Lung (tissue), 12 donors: ENCODE measurements around the gene ZNF365. TPM values are rescaled to one million over a fixed set of nuclear protein-coding genes. Genes with fewer than 3 reads are reported as not detected.

Experiments
- ATAC-seq: fragments of 200-7000 bp; cut with Tn5 transposase; one replicate; pipeline ENCODE4 v1.9.1; 2020; ENCODE audit warnings: moderate number of reproducible peaks; ENCODE audit not compliant: insufficient read depth, low FRiP score
- DNase-seq, 3 donors: peaks; one replicate each; pipeline ENCODE4 v3.0.0-alpha.2; 2013 to 2017
- H3K27ac ChIP-seq, 2 donors: one replicate each; pipeline ENCODE4 v1.5.1; 2013; ENCODE audit warnings: mild to moderate bottlenecking in 2 of 2, moderate library complexity in 2 of 2, control low read depth in 1 of 2, inconsistent platforms in 1 of 2, low read depth in 1 of 2, low read length in 1 of 2
- H3K27me3 ChIP-seq, 3 donors: one replicate each; pipeline ENCODE4 v1.5.1; 2013; ENCODE audit warnings: low read length in 2 of 3; ENCODE audit not compliant: control insufficient read depth in 3 of 3, insufficient read depth in 3 of 3
- H3K36me3 ChIP-seq, 4 donors: one replicate each; pipeline ENCODE4 v1.5.1; 2013; ENCODE audit warnings: low read length in 4 of 4, mild to moderate bottlenecking in 1 of 4, moderate library complexity in 1 of 4; ENCODE audit not compliant: control insufficient read depth in 4 of 4, insufficient read depth in 4 of 4
- H3K4me1 ChIP-seq, 5 donors: one replicate each; pipeline ENCODE4 v1.5.1; 2013; ENCODE audit warnings: low read length in 5 of 5, mild to moderate bottlenecking in 2 of 5, moderate library complexity in 1 of 5; ENCODE audit not compliant: control insufficient read depth in 5 of 5, insufficient read depth in 5 of 5
- H3K4me3 ChIP-seq: one replicate; pipeline ENCODE4 v1.5.1; 2013; ENCODE audit warnings: mild to moderate bottlenecking, control low read depth, moderate library complexity
- H3K9ac ChIP-seq, 2 donors: one replicate each; pipeline ENCODE4 v1.5.1; 2013; ENCODE audit warnings: low read length in 2 of 2, control low read depth in 1 of 2; ENCODE audit not compliant: insufficient read depth in 1 of 2
- H3K9me3 ChIP-seq, 4 donors: one replicate each; pipeline ENCODE4 v1.5.1; 2013; ENCODE audit warnings: low read length in 3 of 4, mild to moderate bottlenecking in 1 of 4, moderate library complexity in 1 of 4; ENCODE audit not compliant: control insufficient read depth in 4 of 4, insufficient read depth in 3 of 4
- WGBS, 2 donors: extraction: QIAGEN DNeasy Blood & Tissue Kit; methylation state at CpG; one replicate each; pipeline ENCODE4 v1.1.7; 2013; 5-methylcytosine and 5-hydroxymethylcytosine counted together
- polyA plus RNA-seq, 2 donors: library from polyadenylated mRNA; stranded (reverse); fragments of 200-250 nt; gene quantifications; one replicate each; pipeline ENCODE4 v1.2.1, GENCODE V29; 2013
- total RNA-seq, 2 donors: library from RNA; depleted of rRNA in 1 of 2; stranded (reverse); fragments of >200 nt in 1 of 2; gene quantifications; one replicate each; pipeline ENCODE4 v1.2.1, GENCODE V29; 2014 to 2021
- TF ChIP-seq, protein P1 (sequence below): IDR thresholded peaks from 2 replicates; pipeline ENCODE4 v1.5.1; 2012; ENCODE audit warnings: mild to moderate bottlenecking; ENCODE audit errors: control extremely low read depth, extremely low read depth
- donor health status: control.
- donor health status: control.
- donor health status: Bipolar disorder and iron deficiency.
- donor health status: healthy.
- donor health status: DM: yes; HTN: yes; CAD: no.

ZNF365 gene
- total and polyA plus RNA-seq, 4 donors: 0.80 to 2.4 (median 1.2) TPM

DNA sequence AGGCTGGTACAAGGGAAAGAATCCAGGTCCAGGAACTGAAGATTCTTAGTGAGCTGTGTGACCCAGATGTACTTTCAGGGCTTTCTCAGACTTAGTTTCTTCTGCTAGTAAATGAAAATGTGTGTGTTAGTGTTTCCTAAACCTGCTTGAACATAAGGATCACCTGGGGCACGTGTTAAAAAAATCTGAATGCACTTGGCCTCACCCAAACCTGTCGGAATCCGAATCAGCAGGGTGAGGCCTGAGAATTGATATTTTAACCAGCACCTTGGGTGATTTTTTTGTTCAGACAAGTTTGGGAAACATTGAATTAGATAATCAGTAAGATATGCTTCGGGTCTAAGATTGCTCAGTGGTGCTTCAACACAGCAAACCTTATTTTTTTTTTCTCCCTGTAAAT, 59.7 kb downstream of the ZNF365 start:
- no peak for ATAC-seq

DNA sequence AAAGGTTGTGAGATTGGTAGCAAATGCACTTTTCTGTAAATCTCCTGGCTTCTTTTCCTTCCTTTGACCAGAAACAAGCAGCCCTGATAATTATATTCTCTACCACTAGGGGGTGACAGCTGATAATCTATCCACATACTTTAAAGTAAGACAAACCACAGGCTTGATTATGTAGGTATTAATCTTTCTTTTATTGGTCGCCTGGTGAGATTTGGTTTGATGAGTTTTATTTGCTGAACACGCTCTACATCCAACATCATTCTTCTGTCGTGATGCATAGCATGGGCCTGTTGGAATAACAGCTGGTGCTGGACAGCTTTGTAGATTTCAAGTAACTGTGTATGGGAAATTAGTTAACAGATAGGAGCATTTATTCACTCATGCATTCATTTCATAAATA, 63.5 kb downstream of the ZNF365 start:
- peaks cover 0 to 3% (median 0%) of the 10 kb centered on the region in 3 donors for H3K27me3 ChIP-seq
- H3K9me3 ChIP-seq: no peaks in the 10 kb centered on the region
- DNase-seq (peak in 2 of 3 donors; percentile 82), ATAC-seq (peak; percentile 41)
- TF ChIP-seq, protein P1, sequence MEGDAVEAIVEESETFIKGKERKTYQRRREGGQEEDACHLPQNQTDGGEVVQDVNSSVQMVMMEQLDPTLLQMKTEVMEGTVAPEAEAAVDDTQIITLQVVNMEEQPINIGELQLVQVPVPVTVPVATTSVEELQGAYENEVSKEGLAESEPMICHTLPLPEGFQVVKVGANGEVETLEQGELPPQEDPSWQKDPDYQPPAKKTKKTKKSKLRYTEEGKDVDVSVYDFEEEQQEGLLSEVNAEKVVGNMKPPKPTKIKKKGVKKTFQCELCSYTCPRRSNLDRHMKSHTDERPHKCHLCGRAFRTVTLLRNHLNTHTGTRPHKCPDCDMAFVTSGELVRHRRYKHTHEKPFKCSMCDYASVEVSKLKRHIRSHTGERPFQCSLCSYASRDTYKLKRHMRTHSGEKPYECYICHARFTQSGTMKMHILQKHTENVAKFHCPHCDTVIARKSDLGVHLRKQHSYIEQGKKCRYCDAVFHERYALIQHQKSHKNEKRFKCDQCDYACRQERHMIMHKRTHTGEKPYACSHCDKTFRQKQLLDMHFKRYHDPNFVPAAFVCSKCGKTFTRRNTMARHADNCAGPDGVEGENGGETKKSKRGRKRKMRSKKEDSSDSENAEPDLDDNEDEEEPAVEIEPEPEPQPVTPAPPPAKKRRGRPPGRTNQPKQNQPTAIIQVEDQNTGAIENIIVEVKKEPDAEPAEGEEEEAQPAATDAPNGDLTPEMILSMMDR: peak; percentile 76
- WGBS, 2 donors: 7 to 14% methylated on average over 3 of the region's 3 CpGs
- no peak overlapping the region for H3K9ac ChIP-seq
- no peaks in the 10 kb centered on the region for H3K36me3 ChIP-seq
- no peak overlapping the region for H3K4me3 ChIP-seq
- no peak overlapping the region for H3K27ac ChIP-seq
- no peaks in the 10 kb centered on the region for H3K4me1 ChIP-seq

More for the DNA sequence above, 59.7 kb downstream of the ZNF365 start:
- TF ChIP-seq, protein P1: no peak
- Histone ChIP-seq H3K9me3 (no peaks in the 10 kb centered on the region), H3K27ac (peak overlapping the region in 1 of 2 donors; percentile 3), H3K9ac (no peak overlapping the region), H3K4me1 (peaks cover 0 to 2% (median 0%) of the 10 kb centered on the region in 5 donors), H3K27me3 (peaks cover 0 to 3% (median 0%) of the 10 kb centered on the region in 3 donors), H3K4me3 (no peak overlapping the region), H3K36me3 (no peaks in the 10 kb centered on the region)
- WGBS, 2 donors: 80 to 86% methylated on average over 4 of the region's 4 CpGs
- no peak for DNase-seq

DNA sequence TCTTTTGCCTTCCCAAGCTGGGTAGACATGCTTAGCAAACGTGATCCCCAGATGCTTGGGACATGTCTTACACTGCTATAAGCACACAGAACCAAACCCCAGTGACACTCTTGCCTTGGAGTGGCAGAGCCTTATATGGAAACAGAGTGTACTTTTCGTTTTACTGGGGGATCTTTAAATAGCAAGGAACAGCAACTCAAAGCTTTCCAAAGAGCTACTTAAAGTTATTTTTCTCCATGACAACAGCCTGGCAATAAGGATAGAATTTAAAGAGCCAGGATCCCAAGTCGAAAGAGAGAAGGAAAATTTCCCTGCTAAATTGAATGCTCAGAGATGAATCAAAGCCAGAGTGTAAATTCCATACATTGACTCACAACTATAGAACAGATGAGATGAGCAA, 67.8 kb downstream of the ZNF365 start:
- no peak overlapping the region for H3K27ac ChIP-seq
- H3K36me3 ChIP-seq: no peaks in the 10 kb centered on the region
- peaks cover 0 to 5% (median 2%) of the 10 kb centered on the region in 5 donors for H3K4me1 ChIP-seq
- H3K4me3 ChIP-seq: no peak overlapping the region
- TF ChIP-seq, protein P1: no peak
- H3K9me3 ChIP-seq: no peaks in the 10 kb centered on the region
- 52 to 71% methylated on average over 3 of the region's 3 CpGs for WGBS, 2 donors
- ATAC-seq (no peak), DNase-seq (peak in 2 of 3 donors; percentile 52 to 56)
- H3K27me3 ChIP-seq: no peaks in the 10 kb centered on the region
- H3K9ac ChIP-seq: no peak overlapping the region
